Neural progenitor cell (in vitro differentiated cells): ENCODE data around the gene DDX5.

Source experiments
- EZH2 ChIP-seq: fragments of 200-600 bp; sonication (generic); IDR thresholded peaks from 2 replicates; pipeline ENCODE4 v1.6.1; 2017; ENCODE audit warnings: antibody characterized with exemption, mild to moderate bottlenecking, moderate library complexity
- EZH2phosphoT487 ChIP-seq: fragments of 200-600 bp; sonication (generic); IDR thresholded peaks from 2 replicates; pipeline ENCODE4 v1.6.1; 2017; ENCODE audit warnings: antibody characterized with exemption
- TF ChIP-seq, protein P1 (sequence below): fragments of 200-600 bp; sonication (generic); IDR thresholded peaks from 2 replicates; pipeline ENCODE4 v1.5.1; 2017; ENCODE audit warnings: antibody characterized with exemption, mild to moderate bottlenecking

DNA sequence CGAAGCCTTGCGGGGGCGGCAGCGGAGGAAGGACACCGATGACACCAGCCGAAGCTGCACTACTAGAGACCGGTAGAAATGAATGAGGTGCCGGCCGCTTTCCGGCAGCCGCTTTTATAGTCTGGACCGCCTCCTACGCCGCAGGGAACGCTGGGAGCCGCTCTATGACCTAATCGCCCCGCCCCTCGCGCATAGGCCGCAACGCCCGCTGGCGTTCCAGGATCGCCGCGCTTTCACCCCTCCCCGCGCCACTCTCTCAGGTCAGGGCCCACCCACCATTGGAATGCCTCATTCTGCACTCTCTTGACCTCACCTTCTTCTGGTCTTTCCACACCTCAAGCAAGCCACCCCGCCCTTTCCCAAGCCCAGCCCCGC lies at the start of gene DDX5:
- TF ChIP-seq, protein P1, sequence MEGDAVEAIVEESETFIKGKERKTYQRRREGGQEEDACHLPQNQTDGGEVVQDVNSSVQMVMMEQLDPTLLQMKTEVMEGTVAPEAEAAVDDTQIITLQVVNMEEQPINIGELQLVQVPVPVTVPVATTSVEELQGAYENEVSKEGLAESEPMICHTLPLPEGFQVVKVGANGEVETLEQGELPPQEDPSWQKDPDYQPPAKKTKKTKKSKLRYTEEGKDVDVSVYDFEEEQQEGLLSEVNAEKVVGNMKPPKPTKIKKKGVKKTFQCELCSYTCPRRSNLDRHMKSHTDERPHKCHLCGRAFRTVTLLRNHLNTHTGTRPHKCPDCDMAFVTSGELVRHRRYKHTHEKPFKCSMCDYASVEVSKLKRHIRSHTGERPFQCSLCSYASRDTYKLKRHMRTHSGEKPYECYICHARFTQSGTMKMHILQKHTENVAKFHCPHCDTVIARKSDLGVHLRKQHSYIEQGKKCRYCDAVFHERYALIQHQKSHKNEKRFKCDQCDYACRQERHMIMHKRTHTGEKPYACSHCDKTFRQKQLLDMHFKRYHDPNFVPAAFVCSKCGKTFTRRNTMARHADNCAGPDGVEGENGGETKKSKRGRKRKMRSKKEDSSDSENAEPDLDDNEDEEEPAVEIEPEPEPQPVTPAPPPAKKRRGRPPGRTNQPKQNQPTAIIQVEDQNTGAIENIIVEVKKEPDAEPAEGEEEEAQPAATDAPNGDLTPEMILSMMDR = no peak
- TF ChIP-seq EZH2 (peak; percentile 18), EZH2phosphoT487 (no peak)
